KBM-7 (cell line): ENCODE results near the gene DIP2B.
"Not testable (repeated sequence)": the region's sequence is repeated elsewhere in the genome, so short reads cannot be mapped to it uniquely, and the experiment has no call there.

Experiments used
- DNase-seq: peaks from one replicate; pipeline ENCODE4 v3.0.0-alpha.2; 2015
- in situ Hi-C: fragments of 300-500 bp; cut with MboI; formaldehyde crosslinking; loops from 2 replicates; pipeline ENCODE4 v1.14.3; 2020; ENCODE audit warnings: low sequenced_read_pairs, low pct_unique_long_range_greater_than_20kb, mixed read lengths

DIP2B gene

GRCh38 chr12:50515587-50515986, 10.8 kb downstream of the DIP2B start:
- in situ Hi-C loops, result no loop called here

DNA sequence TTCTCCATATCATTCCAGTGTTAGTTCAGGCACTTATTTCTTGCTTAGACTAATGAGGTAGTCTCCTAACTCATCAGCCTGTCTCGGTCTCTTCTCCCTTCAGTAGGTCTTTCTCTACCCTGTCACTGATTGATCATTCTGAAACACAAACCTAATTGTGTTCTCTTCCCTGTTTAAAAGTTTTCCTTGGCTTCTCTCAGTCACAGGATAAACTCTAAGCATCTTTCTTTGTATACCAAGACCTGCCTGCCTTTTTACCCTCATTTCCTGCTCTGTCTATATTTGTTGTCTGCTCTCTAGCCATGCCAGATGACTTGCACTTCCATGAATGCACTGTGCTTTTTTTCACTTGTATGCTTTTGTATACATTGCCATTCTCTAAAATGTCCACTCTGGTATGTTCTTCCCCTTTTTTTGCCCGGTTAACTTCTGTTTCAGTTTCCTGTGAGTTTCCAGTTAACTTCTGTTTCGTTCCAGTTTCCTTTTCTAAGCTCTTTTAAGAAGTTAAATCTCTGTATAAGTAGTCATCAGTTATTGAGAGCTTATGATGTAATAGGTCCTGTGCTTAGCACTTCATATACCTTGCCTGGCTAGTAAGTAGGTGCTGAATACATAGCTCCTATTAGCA, 12.8 kb downstream of the DIP2B start:
- in situ Hi-C loops, result no loop called here
- peak; percentile 93 for DNase-seq

More at GRCh38 chr12:50515587-50515986, 10.8 kb downstream of the DIP2B start:
- DNase-seq, result peak; percentile 58

- in situ Hi-C loops, result no loop called here
- no peak for DNase-seq
Measured at GRCh38 chr12:50518090-50518489, 13.3 kb downstream of the DIP2B start.

GRCh38 chr12:50519353-50519752, 14.6 kb downstream of the DIP2B start:
- in situ Hi-C loops, result no loop called here
- no peak for DNase-seq

- no peak for DNase-seq
- in situ Hi-C loops, result no loop called here
Measured at GRCh38 chr12:50520416-50521207, 15.8 kb downstream of the DIP2B start.

- DNase-seq, in situ Hi-C loops: not testable (repeated sequence)
Measured at GRCh38 chr12:50521781-50522180, 17.0 kb downstream of the DIP2B start.

DNA sequence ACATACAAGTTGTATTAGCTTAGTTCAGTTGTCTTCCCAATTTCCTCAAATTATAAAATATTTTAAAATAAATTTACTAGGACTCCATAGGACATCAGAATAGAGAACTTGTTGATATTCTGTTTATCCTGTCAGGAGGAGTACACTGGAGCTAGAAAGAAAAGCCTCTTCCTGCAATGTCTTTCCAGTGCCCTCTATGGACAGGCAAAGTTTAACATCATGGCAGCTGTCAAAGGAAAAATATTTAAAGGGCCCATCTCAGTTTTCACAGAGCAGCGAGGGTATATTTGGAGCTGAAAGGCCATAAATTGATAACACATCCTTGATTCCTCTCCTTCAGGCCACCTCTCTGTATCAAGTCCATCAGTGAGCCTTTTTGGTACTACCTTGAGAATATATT, 19.0 kb downstream of the DIP2B start:
- no peak for DNase-seq
- in situ Hi-C loops, result no loop called here

GRCh38 chr12:50524621-50525020, 19.8 kb downstream of the DIP2B start:
- DNase-seq, result no peak
- in situ Hi-C loops, result no loop called here

DNA sequence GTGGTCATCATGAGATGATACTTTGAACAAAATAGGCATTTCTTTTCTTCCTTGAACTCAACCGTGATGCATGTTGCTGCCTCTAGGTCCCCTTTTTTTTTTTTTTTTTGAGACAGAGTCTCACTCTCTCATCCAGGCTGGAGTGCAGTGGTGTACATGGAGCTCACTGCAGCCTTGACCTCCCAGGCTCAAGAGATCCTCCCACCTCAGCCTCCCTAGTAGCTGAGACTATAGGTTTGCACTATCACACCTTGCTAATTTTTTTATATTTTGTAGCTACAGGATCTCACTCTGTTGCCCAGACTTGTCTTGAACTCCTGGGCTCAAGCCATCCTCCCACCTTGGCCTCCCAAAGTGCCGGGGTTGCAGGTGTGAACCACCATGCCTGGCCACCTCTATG, 20.6 kb downstream of the DIP2B start:
- no peak for DNase-seq
- in situ Hi-C loops, result no loop called here

DNA sequence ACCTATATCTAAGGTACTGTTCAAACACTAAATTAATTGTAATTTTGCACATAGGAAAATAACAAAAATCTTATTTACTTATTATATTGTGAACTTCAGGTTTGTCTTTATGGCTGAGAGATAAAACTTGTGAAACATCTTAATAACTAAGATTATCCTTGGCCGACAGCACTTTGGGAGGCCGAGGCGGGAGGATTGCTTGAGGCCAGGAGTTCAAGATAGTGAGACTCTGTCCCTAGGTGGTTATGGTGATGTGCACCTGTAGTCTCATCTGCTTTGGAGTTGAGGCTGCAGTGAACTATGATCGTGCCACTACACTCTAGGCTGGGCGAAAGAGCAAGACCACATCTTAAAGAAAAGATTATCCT, 22.6 kb downstream of the DIP2B start:
- in situ Hi-C loops, result no loop called here
- DNase-seq, result no peak

- in situ Hi-C loops, result no loop called here
- no peak for DNase-seq
Measured at GRCh38 chr12:50528800-50529199, 24.0 kb downstream of the DIP2B start.

DNA sequence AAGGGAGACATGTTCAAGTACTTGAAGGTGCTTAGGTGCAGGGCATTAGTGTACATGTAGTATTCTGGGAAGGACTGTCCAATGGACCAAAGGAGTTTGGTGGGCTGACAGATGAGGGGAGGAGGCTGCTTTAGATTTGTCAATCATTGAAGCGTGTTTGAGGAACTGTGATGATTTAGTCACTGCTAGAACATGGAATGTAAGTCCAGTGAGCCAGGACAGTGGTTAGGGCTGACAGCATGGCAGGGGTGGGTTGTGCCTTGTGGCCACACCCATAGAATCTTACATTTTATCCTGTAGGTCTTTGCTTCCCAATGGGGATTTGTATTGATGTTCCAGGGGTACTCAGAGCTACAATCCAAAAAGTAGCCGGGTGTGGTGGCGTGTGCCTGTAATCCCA, 24.6 kb downstream of the DIP2B start:
- DNase-seq, result no peak
- in situ Hi-C loops, result no loop called here

GRCh38 chr12:50530532-50530931, 25.7 kb downstream of the DIP2B start:
- in situ Hi-C loops, result no loop called here
- no peak for DNase-seq

GRCh38 chr12:50533203-50533584, 28.4 kb downstream of the DIP2B start:
- no peak for DNase-seq
- in situ Hi-C loops, result no loop called here

GRCh38 chr12:50533971-50534370, 29.2 kb downstream of the DIP2B start:
- in situ Hi-C loops, result no loop called here

GRCh38 chr12:50536831-50537537, 32.2 kb downstream of the DIP2B start:
- no peak for DNase-seq
- in situ Hi-C loops, result no loop called here

More at GRCh38 chr12:50533971-50534370, 29.2 kb downstream of the DIP2B start:
- DNase-seq, result no peak

DNA sequence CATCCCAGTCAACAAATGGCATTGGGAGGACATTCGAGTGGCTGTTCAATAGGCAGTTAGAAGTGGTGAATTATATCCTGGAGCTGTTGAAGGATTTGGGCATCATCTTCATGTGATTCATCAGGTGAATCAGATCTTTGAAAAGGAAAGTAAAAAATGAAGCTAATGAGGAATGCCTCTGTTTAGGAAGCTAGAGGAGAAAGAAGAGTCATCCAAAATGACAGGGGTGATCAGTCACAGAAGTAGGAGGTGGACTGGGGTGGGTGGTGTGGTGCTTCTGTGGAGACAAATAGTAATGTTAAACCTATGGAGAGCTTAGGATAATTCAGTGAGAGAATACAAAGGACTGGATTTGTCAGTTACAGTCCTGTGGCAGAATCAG, 32.7 kb downstream of the DIP2B start:
- no peak for DNase-seq
- in situ Hi-C loops, result no loop called here

DNA sequence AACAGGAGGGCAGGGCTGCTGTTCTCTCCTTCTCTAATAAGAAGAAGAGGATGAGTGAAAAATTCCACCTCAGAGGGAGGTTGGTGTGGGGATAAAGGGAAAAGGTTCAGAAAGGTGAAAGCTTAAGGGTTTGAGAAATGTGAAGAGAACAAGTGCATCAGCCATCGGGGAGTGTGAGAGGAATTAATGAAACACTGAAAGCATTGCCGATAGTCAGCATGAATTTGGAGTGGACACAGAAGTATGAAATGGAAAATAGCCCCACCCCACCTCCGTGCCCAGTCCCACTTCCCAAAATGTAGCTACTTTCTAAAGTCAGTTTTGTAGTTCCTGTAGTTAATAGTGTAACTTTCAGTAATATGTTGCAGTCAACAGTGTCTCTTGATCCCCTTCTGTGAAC, 33.4 kb downstream of the DIP2B start:
- in situ Hi-C loops, result no loop called here
- DNase-seq, result no peak

DNA sequence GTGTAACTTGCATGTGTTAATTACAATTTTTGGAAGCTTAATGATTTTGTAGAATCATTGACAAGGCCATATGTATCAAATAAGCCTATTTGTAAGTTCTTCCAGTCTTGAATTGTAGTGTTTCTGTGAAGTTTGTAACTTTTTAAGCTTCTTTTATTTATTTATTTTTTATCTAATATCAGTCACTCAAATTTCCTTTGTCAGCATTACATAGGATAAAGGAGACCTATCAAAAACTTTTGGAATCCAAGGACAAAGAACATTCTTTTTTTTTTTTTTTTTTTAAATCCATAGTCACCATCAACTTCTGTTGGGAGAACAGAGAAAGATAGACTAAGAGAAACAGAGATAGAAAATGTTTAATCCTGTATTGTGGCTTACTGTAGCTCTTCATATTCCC, 36.4 kb downstream of the DIP2B start:
- in situ Hi-C loops, result no loop called here
- no peak for DNase-seq

- no peak for DNase-seq
- in situ Hi-C loops, result no loop called here
Measured at GRCh38 chr12:50542448-50542847, 37.7 kb downstream of the DIP2B start.
